Activated T-helper 17 cell treated with anti-CD3 and anti-CD28 coated beads, Interleukin-2, amount 50 U/mL, for 72 hours (primary cell): Measurements from ENCODE around the gene FBXO42. TPM values are rescaled to one million over a fixed set of nuclear protein-coding genes. Genes with fewer than 3 reads are reported as not detected.
A peak's percentile ranks its signal among the peaks of the same experiment; 100 is the strongest.
"Not testable (repeated sequence)": the region's sequence is repeated elsewhere in the genome, so short reads cannot be mapped to it uniquely, and the experiment has no call there.

Experiments used
- ATAC-seq: fragments of 150-1000 bp; cut with Tn5 transposase; replicated peaks from 2 replicates; pipeline ENCODE4 v1.10.0; 2021; ENCODE audit warnings: mild to moderate bottlenecking, moderate library complexity
- H3K27ac Mint-ChIP-seq: one replicate; pipeline ENCODE4 v1.8.0; 2022; ENCODE audit warnings: mixed read lengths
- H3K27me3 Mint-ChIP-seq: one replicate; pipeline ENCODE4 v1.8.0; 2022; ENCODE audit warnings: mixed read lengths
- H3K36me3 Mint-ChIP-seq: one replicate; pipeline ENCODE4 v1.8.0; 2022; ENCODE audit warnings: low read depth, mild to moderate bottlenecking, mixed read lengths
- H3K4me1 Mint-ChIP-seq: one replicate; pipeline ENCODE4 v1.8.0; 2022; ENCODE audit warnings: mixed read lengths
- H3K4me3 Mint-ChIP-seq: one replicate; pipeline ENCODE4 v1.8.0; 2022; ENCODE audit warnings: mild to moderate bottlenecking, mixed read lengths
- H3K9me3 Mint-ChIP-seq: one replicate; pipeline ENCODE4 v1.8.0; 2022; ENCODE audit warnings: mixed read lengths
- total RNA-seq, 2 donors: library from RNA; stranded (reverse); gene quantifications; one replicate each; pipeline ENCODE4 v1.2.3, GENCODE V29; 2022

FBXO42 gene
- total RNA-seq, 2 donors from 2014 or later, result 19.7 to 27.3 TPM

DNA sequence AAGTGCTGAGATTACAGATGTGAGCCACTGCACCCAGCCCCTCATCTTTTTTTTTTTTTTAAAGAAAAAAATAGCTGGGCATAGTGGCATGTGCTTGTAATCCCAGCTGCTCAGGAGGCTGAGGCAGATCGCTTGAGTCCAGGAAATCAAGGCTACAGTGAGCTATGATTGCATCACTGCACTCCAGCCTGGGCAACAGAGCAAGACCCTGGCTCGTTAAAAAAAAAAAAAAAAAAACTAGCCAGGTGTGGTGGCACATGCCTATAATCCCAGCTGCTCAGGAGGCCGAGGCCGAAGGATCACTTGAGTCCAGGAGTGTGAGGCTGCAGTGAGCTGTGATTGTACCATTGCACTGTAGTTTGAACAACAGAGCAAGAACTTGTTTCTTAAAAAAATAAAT is 28.6 kb upstream of the FBXO42 start:
- H3K4me1 Mint-ChIP-seq, result peaks cover 45% of the 10 kb centered on the region
- H3K9me3 Mint-ChIP-seq, result no peaks in the 10 kb centered on the region
- no peak overlapping the region for H3K27ac Mint-ChIP-seq
- H3K4me3 Mint-ChIP-seq, result no peak overlapping the region
- no peaks in the 10 kb centered on the region for H3K27me3 Mint-ChIP-seq
- ATAC-seq, result no peak
- H3K36me3 Mint-ChIP-seq, result peaks cover 81% of the 10 kb centered on the region

- H3K27me3 Mint-ChIP-seq, result no peaks in the 10 kb centered on the region
- no peak overlapping the region for H3K27ac Mint-ChIP-seq
- H3K4me1 Mint-ChIP-seq, result peaks cover 38% of the 10 kb centered on the region
- no peak overlapping the region for H3K4me3 Mint-ChIP-seq
- H3K36me3 Mint-ChIP-seq, result peaks cover 83% of the 10 kb centered on the region
- no peaks in the 10 kb centered on the region for H3K9me3 Mint-ChIP-seq
- no peak for ATAC-seq
Observed at GRCh38 chr1:16378443-16378842, 26.2 kb upstream of the FBXO42 start.

DNA sequence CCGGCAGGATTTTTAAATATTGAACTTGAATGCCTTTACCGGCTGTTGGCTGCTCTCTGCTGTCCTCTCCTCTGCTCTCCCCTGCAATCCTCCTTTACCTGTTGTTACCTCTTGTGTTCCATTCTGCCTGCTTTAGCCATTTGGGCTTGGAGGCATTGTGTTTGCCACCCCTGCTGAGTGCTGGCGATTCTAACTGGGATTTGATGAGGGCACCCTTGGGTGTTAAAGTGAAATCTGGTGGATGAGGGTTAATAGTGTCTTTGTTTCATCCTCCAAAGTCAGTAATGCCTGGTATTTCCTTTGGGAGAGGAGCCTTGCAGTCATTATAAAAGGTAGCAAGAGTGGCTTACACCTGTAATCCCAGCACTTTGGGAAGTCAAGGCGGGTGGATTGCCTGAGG is 24.7 kb upstream of the FBXO42 start:
- ATAC-seq, result no peak
- Mint-ChIP-seq H3K4me3 (no peak overlapping the region), H3K36me3 (peaks cover 85% of the 10 kb centered on the region), H3K27me3 (no peaks in the 10 kb centered on the region), H3K27ac (no peak overlapping the region), H3K4me1 (peaks cover 44% of the 10 kb centered on the region), H3K9me3 (no peaks in the 10 kb centered on the region)

- H3K27ac Mint-ChIP-seq, result peak overlapping the region; percentile 21
- no peaks in the 10 kb centered on the region for H3K9me3 Mint-ChIP-seq
- no peak for ATAC-seq
- H3K4me3 Mint-ChIP-seq, result peak overlapping the region; percentile 19
- H3K36me3 Mint-ChIP-seq, result peaks cover 83% of the 10 kb centered on the region
- H3K27me3 Mint-ChIP-seq, result no peaks in the 10 kb centered on the region
- H3K4me1 Mint-ChIP-seq, result peaks cover 44% of the 10 kb centered on the region
Observed at GRCh38 chr1:16375521-16376340, 23.5 kb upstream of the FBXO42 start.

GRCh38 chr1:16374266-16374665 is 22.0 kb upstream of the FBXO42 start:
- Mint-ChIP-seq H3K27ac (no peak overlapping the region), H3K36me3 (peaks cover 82% of the 10 kb centered on the region), H3K9me3 (no peaks in the 10 kb centered on the region), H3K4me3 (peak overlapping the region; percentile 41), H3K27me3 (no peaks in the 10 kb centered on the region), H3K4me1 (peaks cover 44% of the 10 kb centered on the region)
- no peak for ATAC-seq

DNA sequence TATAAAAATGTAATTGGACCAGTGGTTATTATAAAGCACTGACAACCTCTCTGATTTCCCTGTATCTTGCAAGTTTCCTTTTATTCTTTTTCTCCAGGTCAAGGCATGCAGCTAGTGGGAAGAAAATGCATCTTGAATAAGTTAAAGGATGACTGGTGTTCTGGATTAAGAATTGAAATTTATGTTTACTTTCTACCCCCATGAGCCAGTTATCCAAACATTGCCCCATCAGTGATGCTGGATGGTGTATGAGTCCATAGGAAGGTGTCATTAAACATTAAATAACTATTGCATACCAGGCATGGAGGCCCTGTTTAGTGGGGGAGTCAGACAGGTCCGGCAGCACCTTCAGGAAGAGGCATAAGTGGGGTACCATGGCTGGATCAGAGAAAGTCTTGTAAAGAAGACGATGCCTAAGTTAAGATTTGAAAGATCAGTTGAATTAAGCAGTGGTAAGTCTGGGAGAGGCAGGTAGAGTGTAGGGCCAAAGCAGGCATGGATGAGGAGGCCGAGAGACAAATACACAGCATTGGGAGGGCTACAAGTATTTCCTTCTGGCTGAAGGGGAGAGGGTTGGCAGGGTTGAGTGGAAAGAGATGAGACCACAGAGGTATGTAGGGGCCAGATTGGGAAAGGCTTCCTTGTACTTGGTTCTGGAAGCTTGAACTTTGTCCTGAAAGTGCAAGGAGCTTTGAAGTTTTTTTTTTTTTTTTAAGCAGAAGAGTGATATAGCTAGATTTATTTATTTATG is 20.4 kb upstream of the FBXO42 start:
- Mint-ChIP-seq H3K36me3 (peaks cover 84% of the 10 kb centered on the region), H3K4me3 (peak overlapping the region; percentile 84), H3K9me3 (no peaks in the 10 kb centered on the region), H3K27me3 (no peaks in the 10 kb centered on the region), H3K27ac (peak overlapping the region; percentile 89), H3K4me1 (peaks cover 47% of the 10 kb centered on the region)
- ATAC-seq, result no peak

DNA sequence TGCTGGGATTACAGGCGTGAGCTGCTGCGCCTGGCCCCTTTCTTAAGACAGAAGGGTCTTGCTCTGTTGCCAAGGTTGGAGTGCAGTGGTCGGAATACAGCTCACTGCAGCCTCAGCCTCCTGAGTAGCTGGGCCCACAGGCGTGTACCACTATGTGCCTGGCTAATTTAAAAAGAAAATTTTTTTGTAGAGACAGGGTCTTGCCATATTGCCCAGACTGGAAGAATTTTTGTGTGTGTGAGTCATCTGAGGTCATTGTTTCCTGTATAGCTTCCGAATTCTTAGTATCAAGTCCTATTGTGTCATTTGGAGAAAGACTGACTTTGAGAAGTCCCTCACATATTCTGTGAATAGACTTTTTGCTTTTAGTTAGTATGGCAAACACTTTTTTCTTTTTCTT is 19.4 kb upstream of the FBXO42 start:
- ATAC-seq, result peak; percentile 33
- H3K4me1 Mint-ChIP-seq, result peaks cover 45% of the 10 kb centered on the region
- peaks cover 78% of the 10 kb centered on the region for H3K36me3 Mint-ChIP-seq
- peak overlapping the region; percentile 84 for H3K4me3 Mint-ChIP-seq
- peak overlapping the region; percentile 89 for H3K27ac Mint-ChIP-seq
- no peaks in the 10 kb centered on the region for H3K9me3 Mint-ChIP-seq
- no peaks in the 10 kb centered on the region for H3K27me3 Mint-ChIP-seq

GRCh38 chr1:16369821-16370220 is 17.5 kb upstream of the FBXO42 start:
- Mint-ChIP-seq H3K36me3 (peaks cover 61% of the 10 kb centered on the region), H3K27me3 (no peaks in the 10 kb centered on the region), H3K4me3 (peak overlapping the region; percentile 97), H3K4me1 (peaks cover 37% of the 10 kb centered on the region), H3K9me3 (no peaks in the 10 kb centered on the region), H3K27ac (no peak overlapping the region)
- no peak for ATAC-seq

- no peak for ATAC-seq
- peak overlapping the region; percentile 97 for H3K4me3 Mint-ChIP-seq
- no peaks in the 10 kb centered on the region for H3K9me3 Mint-ChIP-seq
- peak overlapping the region; percentile 98 for H3K27ac Mint-ChIP-seq
- peaks cover 30% of the 10 kb centered on the region for H3K4me1 Mint-ChIP-seq
- no peaks in the 10 kb centered on the region for H3K27me3 Mint-ChIP-seq
- H3K36me3 Mint-ChIP-seq, result peaks cover 48% of the 10 kb centered on the region
Observed at GRCh38 chr1:16367968-16368890, 15.9 kb upstream of the FBXO42 start.

- peaks cover 23% of the 10 kb centered on the region for H3K4me1 Mint-ChIP-seq
- H3K4me3 Mint-ChIP-seq, result peak overlapping the region; percentile 97
- ATAC-seq, result peak; percentile 70
- H3K36me3 Mint-ChIP-seq, result peaks cover 40% of the 10 kb centered on the region
- H3K27ac Mint-ChIP-seq, result peak overlapping the region; percentile 98
- no peaks in the 10 kb centered on the region for H3K9me3 Mint-ChIP-seq
- H3K27me3 Mint-ChIP-seq, result no peaks in the 10 kb centered on the region
Observed at GRCh38 chr1:16367258-16367967, 15.1 kb upstream of the FBXO42 start.

- no peaks in the 10 kb centered on the region for H3K27me3 Mint-ChIP-seq
- ATAC-seq, result peak; percentile 84
- H3K9me3 Mint-ChIP-seq, result no peaks in the 10 kb centered on the region
- peaks cover 34% of the 10 kb centered on the region for H3K36me3 Mint-ChIP-seq
- H3K4me1 Mint-ChIP-seq, result peaks cover 17% of the 10 kb centered on the region
- peak within 1 kb of the TSS; percentile 98 for H3K27ac Mint-ChIP-seq
- peak within 1 kb of the TSS; percentile 97 for H3K4me3 Mint-ChIP-seq
Observed at GRCh38 chr1:16366722-16367257, 14.5 kb upstream of the FBXO42 start, which contains the start of gene SZRD1. SZRD1 (plus strand) TSS chr1:16367242; CDS start chr1:16367258, 16 bp downstream.

GRCh38 chr1:16365146-16365498 is 12.8 kb upstream of the FBXO42 start:
- H3K27ac Mint-ChIP-seq, result peak overlapping the region; percentile 56
- not testable (repeated sequence) for H3K9me3 Mint-ChIP-seq, H3K27me3 Mint-ChIP-seq, ATAC-seq
- H3K36me3 Mint-ChIP-seq, result peaks cover 24% of the 10 kb centered on the region
- peaks cover 14% of the 10 kb centered on the region for H3K4me1 Mint-ChIP-seq
- H3K4me3 Mint-ChIP-seq, result peak overlapping the region; percentile 46

GRCh38 chr1:16356867-16357266 is 4.6 kb upstream of the FBXO42 start:
- no peak overlapping the region for H3K27ac Mint-ChIP-seq
- H3K4me3 Mint-ChIP-seq, result no peak overlapping the region
- no peak for ATAC-seq
- no peaks in the 10 kb centered on the region for H3K4me1 Mint-ChIP-seq
- no peaks in the 10 kb centered on the region for H3K27me3 Mint-ChIP-seq
- no peaks in the 10 kb centered on the region for H3K36me3 Mint-ChIP-seq
- H3K9me3 Mint-ChIP-seq, result no peaks in the 10 kb centered on the region
